ENCODE measurements around the gene TMED9.

GRCh38 chr5:177607115-177607451 lies 15.1 kb downstream of the TMED9 start:
- TF ChIP-seq, protein P1, sequence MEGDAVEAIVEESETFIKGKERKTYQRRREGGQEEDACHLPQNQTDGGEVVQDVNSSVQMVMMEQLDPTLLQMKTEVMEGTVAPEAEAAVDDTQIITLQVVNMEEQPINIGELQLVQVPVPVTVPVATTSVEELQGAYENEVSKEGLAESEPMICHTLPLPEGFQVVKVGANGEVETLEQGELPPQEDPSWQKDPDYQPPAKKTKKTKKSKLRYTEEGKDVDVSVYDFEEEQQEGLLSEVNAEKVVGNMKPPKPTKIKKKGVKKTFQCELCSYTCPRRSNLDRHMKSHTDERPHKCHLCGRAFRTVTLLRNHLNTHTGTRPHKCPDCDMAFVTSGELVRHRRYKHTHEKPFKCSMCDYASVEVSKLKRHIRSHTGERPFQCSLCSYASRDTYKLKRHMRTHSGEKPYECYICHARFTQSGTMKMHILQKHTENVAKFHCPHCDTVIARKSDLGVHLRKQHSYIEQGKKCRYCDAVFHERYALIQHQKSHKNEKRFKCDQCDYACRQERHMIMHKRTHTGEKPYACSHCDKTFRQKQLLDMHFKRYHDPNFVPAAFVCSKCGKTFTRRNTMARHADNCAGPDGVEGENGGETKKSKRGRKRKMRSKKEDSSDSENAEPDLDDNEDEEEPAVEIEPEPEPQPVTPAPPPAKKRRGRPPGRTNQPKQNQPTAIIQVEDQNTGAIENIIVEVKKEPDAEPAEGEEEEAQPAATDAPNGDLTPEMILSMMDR (conservative IDR thresholded peaks at IDR 0.05; ENCODE audit: low read length) = no peak
- TF ChIP-seq EZH2phosphoT487 (IDR thresholded peaks at IDR 0.05; ENCODE audit: borderline replicate concordance, low read depth, low read length) = no peak
